Heart right ventricle (tissue), 16 donors: ENCODE results near the gene TRMT112. TPM values are rescaled to one million over a fixed set of nuclear protein-coding genes. Genes with fewer than 3 reads are reported as not detected.

Source experiments
- ATAC-seq, 8 donors: fragments of 200-7000 bp; cut with Tn5 transposase; one replicate each; pipeline ENCODE4 v1.9.1; 2020; ENCODE audit warnings: mild to moderate bottlenecking in 8 of 8, moderate library complexity in 8 of 8, moderate number of reproducible peaks in 1 of 8
- DNase-seq, 2 donors: peaks; one replicate each; pipeline ENCODE4 v3.0.0-alpha.2; 2020
- H3K27ac ChIP-seq, 10 donors: fragments of 200-600 bp; sonication (generic) in 2 of 10; one replicate each; pipeline versions ENCODE4 v1.5.0 to v1.8.0; 2020 to 2022; ENCODE audit warnings: mild to moderate bottlenecking in 3 of 10
- H3K27me3 ChIP-seq, 7 donors: fragments of 200-600 bp; one replicate each; pipeline ENCODE4 v1.8.0; 2021 to 2022; ENCODE audit warnings: mild to moderate bottlenecking in 2 of 7
- H3K36me3 ChIP-seq, 9 donors: fragments of 200-600 bp; sonication (generic) in 1 of 9; one replicate each; pipeline versions ENCODE4 v1.5.0 to v1.8.0; 2020 to 2022; ENCODE audit warnings: mild to moderate bottlenecking in 2 of 9
- H3K4me1 ChIP-seq, 9 donors: fragments of 200-600 bp; sonication (generic) in 1 of 9; one replicate each; pipeline versions ENCODE4 v1.5.0 to v1.8.0; 2020 to 2022; ENCODE audit warnings: mild to moderate bottlenecking in 4 of 9
- H3K4me3 ChIP-seq, 10 donors: fragments of 200-600 bp; sonication (generic) in 2 of 10; one replicate each; pipeline versions ENCODE4 v1.5.0 to v1.8.0; 2020 to 2022; ENCODE audit warnings: mild to moderate bottlenecking in 7 of 10, moderate library complexity in 2 of 10
- H3K9me3 ChIP-seq, 11 donors: fragments of 200-600 bp in 10 of 11; sonication (generic) in 2 of 11; one replicate each; pipeline versions ENCODE4 v1.5.0 to v1.8.0; 2013 to 2022; ENCODE audit warnings: mild to moderate bottlenecking in 2 of 11, control low read depth in 1 of 11, moderate library complexity in 1 of 11
- CTCF ChIP-seq, 9 donors: fragments of 200-600 bp; sonication (generic) in 2 of 9; IDR thresholded peaks; one replicate each; pipeline versions ENCODE4 v1.5.0 to v1.8.0; 2021 to 2022; ENCODE audit warnings: antibody characterized with exemption in 9 of 9, mild to moderate bottlenecking in 5 of 9, moderate library complexity in 1 of 9
- WGBS, 2 donors: extraction: QIAGEN DNeasy Blood & Tissue Kit; methylation state at CpG; one replicate each; pipeline ENCODE4 v1.1.7; 2013; ENCODE audit warnings: inconsistent platforms in 1 of 2; 5-methylcytosine and 5-hydroxymethylcytosine counted together
- intact Hi-C, 10 donors: fragments of 100-400 bp; cut with DNase I; formaldehyde crosslinking; loops; one replicate each; pipeline versions ENCODE4 v1.11.1 to v1.14.2; 2022
- polyA plus RNA-seq, 2 donors: library from polyadenylated mRNA; stranded (reverse); fragments of 200-250 nt; gene quantifications; one replicate each; pipeline ENCODE4 v1.2.3, GENCODE V29; 2013
- total RNA-seq, 10 donors: library from RNA; stranded (reverse); fragmentation: NEBNext Ultra II Directional in 3 of 10; extraction: Animal tissue kit (Norgen Biotek cat#: 25700) in 3 of 10; gene quantifications; one replicate each; pipeline versions ENCODE4 v1.2.1 to v1.2.4, GENCODE V29; 2021 to 2023
- donor health status: Arrhythmogenic right ventricular cardiomyopathy.
- donor health status: ischemic (EF 13 %, LVEDD 7.1; RV severe dilation, severe dysfunction).
- donor health status: healthy with polysubstance abuse.
- donor health status: DM: no; HTN: yes; CAD: no.
- donor health status: DM: no; HTN: no; CAD: no.
- donor health status: ischemic (EF 25% LVEDD 6.9; RV normal size, moderate dysfunction).
- donor health status: ischemic (EF 25% LVEDD 5.7; RV mildly dilated, moderate dysfunction).
- donor health status: healthy.
- donor health status: DM: yes; HTN: yes; CAD: no.
- donor health status: Ischemic cardiomyopathy.
- donor health status: ischemic (EF 35%, LVEDD 5.7; RV mildly dilated, moderate dysfunction).
- donor health status: nonischemic (EF 11% LVEDD 7.7; RV severe dilation, severe dysfunction).
- donor health status: DM: yes; HTN: yes; CAD: no.
- donor health status: PGD.
- donor health status: ischemic (EF 29% LVEDD 5.4; RV normal size, mild dysfunction).
- donor health status: nonischemic (EF 23%, LVEDD 6.1; RV moderate dilation, normal function).

TRMT112 gene
- total and polyA plus RNA-seq, 12 donors = 68.7 to 208 (median 92.2) TPM

- intact Hi-C loops = loop anchor here in 2 of 10 donors (5.0 to 10.0 kb wide), 2 partner anchors 36 to 302 kb away; partner anchors contain the start of genes PRDX5 (in 1 of the 2) and TRMT112 (in 1 of the 2)
- peaks cover 0 to 26% (median 0%) of the 10 kb centered on the region in 9 donors for H3K36me3 ChIP-seq
- 88 to 93% methylated on average over 29 to 34 of the region's 34 CpGs for WGBS, 2 donors
- no peaks in the 10 kb centered on the region for H3K9me3 ChIP-seq
- H3K27ac ChIP-seq = no peak overlapping the region
- no peak for DNase-seq
- H3K4me3 ChIP-seq = no peak overlapping the region
- peaks cover 6 to 34% (median 19%) of the 10 kb centered on the region in 9 donors for H3K4me1 ChIP-seq
- no peaks in the 10 kb centered on the region for H3K27me3 ChIP-seq
- ATAC-seq = no peak
- no peak for TF ChIP-seq CTCF (IDR thresholded peaks at IDR 0.05)
Observed at GRCh38 chr11:64352995-64353714, 35.8 kb upstream of the TRMT112 start.

GRCh38 chr11:64352099-64352994 lies 35.0 kb upstream of the TRMT112 start:
- ATAC-seq (no peak), DNase-seq (no peak)
- Histone ChIP-seq H3K27ac (no peak overlapping the region), H3K9me3 (no peaks in the 10 kb centered on the region), H3K4me1 (peaks cover 0 to 27% (median 10%) of the 10 kb centered on the region in 9 donors), H3K4me3 (no peak overlapping the region), H3K27me3 (no peaks in the 10 kb centered on the region), H3K36me3 (peaks cover 0 to 26% (median 0%) of the 10 kb centered on the region in 9 donors)
- TF ChIP-seq CTCF (IDR thresholded peaks at IDR 0.05) = no peak
- 91 to 93% methylated on average over 31 to 33 of the region's 33 CpGs for WGBS, 2 donors
- intact Hi-C loops = loop anchor here in 2 of 10 donors (5.0 to 10.0 kb wide), 2 partner anchors 35 to 302 kb away; partner anchors contain the start of genes PRDX5 (in 1 of the 2) and TRMT112 (in 1 of the 2)

GRCh38 chr11:64351136-64351631 lies 33.8 kb upstream of the TRMT112 start:
- WGBS, 2 donors = 88 to 89% methylated on average over 15 to 18 of the region's 18 CpGs
- Histone ChIP-seq H3K27ac (no peak overlapping the region), H3K4me3 (no peak overlapping the region), H3K36me3 (peaks cover 0 to 26% (median 0%) of the 10 kb centered on the region in 9 donors), H3K9me3 (no peaks in the 10 kb centered on the region), H3K4me1 (peaks cover 0 to 23% (median 10%) of the 10 kb centered on the region in 9 donors), H3K27me3 (no peaks in the 10 kb centered on the region)
- ATAC-seq (no peak), DNase-seq (no peak)
- no peak for TF ChIP-seq CTCF (IDR thresholded peaks at IDR 0.05)
- intact Hi-C loops = loop anchor here in 2 of 10 donors (5.0 to 10.0 kb wide), 2 partner anchors 34 to 304 kb away; partner anchors contain the start of genes PRDX5 (in 1 of the 2) and TRMT112 (in 1 of the 2)

- DNase-seq (no peak), ATAC-seq (no peak)
- Histone ChIP-seq H3K4me3 (no peak overlapping the region), H3K9me3 (no peaks in the 10 kb centered on the region), H3K27ac (no peak overlapping the region), H3K4me1 (peaks cover 0 to 7% (median 0%) of the 10 kb centered on the region in 9 donors), H3K27me3 (no peaks in the 10 kb centered on the region), H3K36me3 (peaks cover 0 to 34% (median 0%) of the 10 kb centered on the region in 9 donors)
- TF ChIP-seq CTCF (IDR thresholded peaks at IDR 0.05) = no peak
- intact Hi-C loops = no loop called here
- 88 to 91% methylated on average over 11 of the region's 11 CpGs for WGBS, 2 donors
Observed at GRCh38 chr11:64349404-64349803, 32.0 kb upstream of the TRMT112 start.
